HepG2 (cell line): ENCODE measurements around the gene TMEM144.

Experiments used
- BCL3 ChIP-seq: sonication (generic); formaldehyde crosslinking; IDR thresholded peaks from 2 replicates; pipeline ENCODE4 v1.5.1; 2020; ENCODE audit warnings: mild to moderate bottlenecking, missing genetic modification reagents, moderate library complexity
- DNMT3B ChIP-seq: conservative IDR thresholded peaks from 2 replicates; pipeline ENCODE4 v1.6.1; 2016; ENCODE audit warnings: missing biosample characterization, control low read depth
- NCOA1 ChIP-seq: sonication (generic); formaldehyde crosslinking; IDR thresholded peaks from 2 replicates; pipeline ENCODE4 v1.9.0; 2021; ENCODE audit warnings: missing genetic modification reagents
- PBX3 ChIP-seq: sonication (generic); formaldehyde crosslinking; IDR thresholded peaks from 2 replicates; pipeline ENCODE4 v1.8.1; 2023; ENCODE audit warnings: missing genetic modification reagents, inconsistent platforms, borderline replicate concordance
- RAD21 ChIP-seq: fragments of 450-650 bp; formaldehyde crosslinking; IDR thresholded peaks from 2 replicates; pipeline ENCODE4 v1.5.0; 2020; ENCODE audit warnings: mild to moderate bottlenecking
- RFX1 ChIP-seq: fragments of 450-650 bp; IDR thresholded peaks from 2 replicates; pipeline ENCODE4 v1.6.1; 2017
- SP1 ChIP-seq, 2 experiments: fragments of 450-650 bp in 1 of 2; sonication (generic) in 1 of 2; formaldehyde crosslinking in 1 of 2; IDR thresholded peaks; 2 replicates each; pipeline versions ENCODE4 v1.4.0 to v1.6.1; 2016 to 2020; ENCODE audit warnings: missing genetic modification reagents in 1 of 2
- TEF ChIP-seq: sonication (generic); formaldehyde crosslinking; IDR thresholded peaks from 2 replicates; pipeline ENCODE4 v1.5.0; 2020; ENCODE audit warnings: missing genetic modification reagents
- ZFP36 ChIP-seq: fragments of 150-350 bp; IDR thresholded peaks from 2 replicates; pipeline ENCODE4 v1.6.1; 2018; ENCODE audit warnings: borderline replicate concordance, low read length, low read depth; ENCODE audit not compliant: partially characterized antibody
- ZNF788 ChIP-seq: sonication (generic); formaldehyde crosslinking; IDR thresholded peaks from 2 replicates; pipeline ENCODE4 v1.5.0; 2020; ENCODE audit warnings: mild to moderate bottlenecking, missing genetic modification reagents, borderline replicate concordance
- TF ChIP-seq, protein P1 (sequence below): sonication (generic); formaldehyde crosslinking; IDR thresholded peaks from 2 replicates; pipeline ENCODE4 v1.5.0; 2020; ENCODE audit warnings: mild to moderate bottlenecking, missing genetic modification reagents, moderate library complexity

DNA sequence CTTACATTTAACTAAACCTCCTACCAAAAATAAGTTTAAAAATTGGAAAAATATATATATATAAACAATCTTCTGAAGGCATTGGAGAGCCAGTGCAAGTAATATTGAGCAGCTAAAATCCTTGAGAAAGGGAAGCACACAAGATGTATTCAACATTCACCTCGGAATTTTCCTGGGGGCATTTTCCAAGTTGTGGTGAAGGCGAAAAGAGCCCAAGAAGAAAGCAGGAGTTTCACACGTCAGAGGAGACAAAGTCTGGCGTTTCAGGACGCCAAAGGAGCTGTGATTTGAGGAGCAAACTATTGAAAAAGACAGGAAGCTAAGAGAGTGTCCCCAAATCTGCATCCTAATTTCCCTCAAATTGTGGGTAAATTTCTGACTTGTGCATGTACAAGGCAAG is 28.4 kb upstream of the TMEM144 start:
- TF ChIP-seq RFX1 (no peak), TEF (CRISPR knock-in tag) (no peak), ZFP36 (no peak), SP1 (IDR thresholded peaks at IDR 0.05) (no peak), SP1 (CRISPR knock-in tag; IDR thresholded peaks at IDR 0.05) (no peak), DNMT3B (no peak), BCL3 (CRISPR knock-in tag) (no peak), ZNF788 (CRISPR knock-in tag) (no peak), NCOA1 (CRISPR knock-in tag) (no peak), PBX3 (CRISPR knock-in tag) (no peak), RAD21 (no peak)
- TF ChIP-seq, protein P1, sequence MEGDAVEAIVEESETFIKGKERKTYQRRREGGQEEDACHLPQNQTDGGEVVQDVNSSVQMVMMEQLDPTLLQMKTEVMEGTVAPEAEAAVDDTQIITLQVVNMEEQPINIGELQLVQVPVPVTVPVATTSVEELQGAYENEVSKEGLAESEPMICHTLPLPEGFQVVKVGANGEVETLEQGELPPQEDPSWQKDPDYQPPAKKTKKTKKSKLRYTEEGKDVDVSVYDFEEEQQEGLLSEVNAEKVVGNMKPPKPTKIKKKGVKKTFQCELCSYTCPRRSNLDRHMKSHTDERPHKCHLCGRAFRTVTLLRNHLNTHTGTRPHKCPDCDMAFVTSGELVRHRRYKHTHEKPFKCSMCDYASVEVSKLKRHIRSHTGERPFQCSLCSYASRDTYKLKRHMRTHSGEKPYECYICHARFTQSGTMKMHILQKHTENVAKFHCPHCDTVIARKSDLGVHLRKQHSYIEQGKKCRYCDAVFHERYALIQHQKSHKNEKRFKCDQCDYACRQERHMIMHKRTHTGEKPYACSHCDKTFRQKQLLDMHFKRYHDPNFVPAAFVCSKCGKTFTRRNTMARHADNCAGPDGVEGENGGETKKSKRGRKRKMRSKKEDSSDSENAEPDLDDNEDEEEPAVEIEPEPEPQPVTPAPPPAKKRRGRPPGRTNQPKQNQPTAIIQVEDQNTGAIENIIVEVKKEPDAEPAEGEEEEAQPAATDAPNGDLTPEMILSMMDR (CRISPR knock-in tag): no peak
